GM12873 (cell line): Measurements from ENCODE around the gene SERPINB6.

Source experiments
- CTCF ChIP-seq: IDR thresholded peaks from 2 replicates; pipeline ENCODE4 v1.5.1; 2012; ENCODE audit warnings: low read depth, mild to moderate bottlenecking, moderate library complexity, low read length, control low read depth; ENCODE audit not compliant: insufficient read depth; ENCODE audit errors: missing control alignments

SERPINB6 gene

GRCh38 chr6:2970034-2970685, 1.2 kb downstream of the SERPINB6 start:
- no peak for TF ChIP-seq CTCF

GRCh38 chr6:2969549-2969948, 1.8 kb downstream of the SERPINB6 start:
- no peak for TF ChIP-seq CTCF

GRCh38 chr6:2968600-2969135, 2.7 kb downstream of the SERPINB6 start:
- TF ChIP-seq CTCF = no peak

- TF ChIP-seq CTCF = no peak
These were observed 3.4 kb downstream of the SERPINB6 start for GRCh38 chr6:2967936-2968335.

- TF ChIP-seq CTCF = no peak
These were observed 5.0 kb downstream of the SERPINB6 start for GRCh38 chr6:2966347-2966746.

GRCh38 chr6:2964793-2965505, 6.4 kb downstream of the SERPINB6 start:
- no peak for TF ChIP-seq CTCF

GRCh38 chr6:2963756-2964155, 7.6 kb downstream of the SERPINB6 start:
- TF ChIP-seq CTCF = no peak
